ENCODE data around the gene C11orf97. TPM values are rescaled to one million over a fixed set of nuclear protein-coding genes. Genes with fewer than 3 reads are reported as not detected.
A peak's percentile ranks its signal among the peaks of the same experiment; 100 is the strongest.
"Not testable (repeated sequence)": the region's sequence is repeated elsewhere in the genome, so short reads cannot be mapped to it uniquely, and the experiment has no call there.

C11orf97 gene
- total RNA-seq, 5 donors from 2014 or later (not counting 1 experiment from before 2014, with no cell fraction given), result not detected

- Histone ChIP-seq H3K4me3 (ENCODE audit: control insufficient read depth in 1 of 2, extremely low read depth in 1 of 2, low read length in 1 of 2) (no peak overlapping the region), H3K4me1 (ENCODE audit: control insufficient read depth in 1 of 2, extremely low read depth in 1 of 2, insufficient read depth in 2 of 2, low read length in 2 of 2) (no peaks in the 10 kb centered on the region), H3K36me3 (ENCODE audit: control insufficient read depth in 2 of 2, extremely low read depth in 1 of 2, insufficient read depth in 1 of 2, low read length in 1 of 2) (no peaks in the 10 kb centered on the region), H3K9me3 (no peaks in the 10 kb centered on the region), H3K27me3 (replicated peaks in 1 of 2; ENCODE audit: control insufficient read depth in 2 of 2, extremely low read depth in 1 of 2, insufficient read depth in 2 of 2, low read length in 1 of 2) (no peaks in the 10 kb centered on the region), H3K27ac (ENCODE audit: low read length) (no peak overlapping the region)
- Mint-ChIP-seq H3K27me3 (no peaks in the 10 kb centered on the region), H3K9me3 (no peaks in the 10 kb centered on the region), H3K36me3 (no peaks in the 10 kb centered on the region), H3K4me1 (no peaks in the 10 kb centered on the region), H3K4me3 (no peak overlapping the region), H3K27ac (no peak overlapping the region)
- POLR2A ChIA-PET, result no interaction called here
- ATAC-seq (replicated peaks in 1 of 4) (no peak), DNase-seq (no peak)
- CTCF ChIA-PET, result no interaction called here
- 92% methylated on average over 2 of the region's 4 CpGs for WGBS (ENCODE audit: insufficient coverage)
Measured at GRCh38 chr11:94568717-94569116, 56.5 kb downstream of the C11orf97 start.

GRCh38 chr11:94572975-94573374 is 60.7 kb downstream of the C11orf97 start:
- H3K36me3 Mint-ChIP-seq, result not testable (repeated sequence)

GRCh38 chr11:94574193-94574961 is 62.1 kb downstream of the C11orf97 start:
- Histone ChIP-seq H3K27ac (ENCODE audit: low read length) (no peak overlapping the region), H3K9me3 (no peaks in the 10 kb centered on the region), H3K4me3 (ENCODE audit: control insufficient read depth in 1 of 2, extremely low read depth in 1 of 2, low read length in 1 of 2) (no peak overlapping the region), H3K4me1 (ENCODE audit: control insufficient read depth in 1 of 2, extremely low read depth in 1 of 2, insufficient read depth in 2 of 2, low read length in 2 of 2) (no peaks in the 10 kb centered on the region), H3K36me3 (ENCODE audit: control insufficient read depth in 2 of 2, extremely low read depth in 1 of 2, insufficient read depth in 1 of 2, low read length in 1 of 2) (no peaks in the 10 kb centered on the region), H3K27me3 (replicated peaks in 1 of 2; ENCODE audit: control insufficient read depth in 2 of 2, extremely low read depth in 1 of 2, insufficient read depth in 2 of 2, low read length in 1 of 2) (no peaks in the 10 kb centered on the region)
- ATAC-seq (replicated peaks in 1 of 4) (no peak), DNase-seq (peak in 1 of 35 experiments; percentile 5)
- Mint-ChIP-seq H3K36me3 (peaks cover 3% of the 10 kb centered on the region), H3K4me3 (no peak overlapping the region), H3K9me3 (no peaks in the 10 kb centered on the region), H3K27me3 (peaks cover 0 to 4% of the 10 kb centered on the region in 2 donors), H3K27ac (no peak overlapping the region), H3K4me1 (no peaks in the 10 kb centered on the region)
- ChIA-PET POLR2A (no interaction called here), CTCF (no interaction called here)
- WGBS (ENCODE audit: insufficient coverage), result 96% methylated on average over 5 of the region's 13 CpGs

More at GRCh38 chr11:94572975-94573374, 60.7 kb downstream of the C11orf97 start:
- H3K9me3 ChIP-seq; H3K4me3 Mint-ChIP-seq; ATAC-seq (replicated peaks in 1 of 4); H3K4me3 ChIP-seq (ENCODE audit: control insufficient read depth in 1 of 2, extremely low read depth in 1 of 2, low read length in 1 of 2); H3K9me3 Mint-ChIP-seq; H3K27ac ChIP-seq (ENCODE audit: low read length); H3K27ac Mint-ChIP-seq; POLR2A ChIA-PET; CTCF ChIA-PET; DNase-seq; H3K27me3 Mint-ChIP-seq; H3K4me1 ChIP-seq (ENCODE audit: control insufficient read depth in 1 of 2, extremely low read depth in 1 of 2, insufficient read depth in 2 of 2, low read length in 2 of 2); H3K27me3 ChIP-seq (replicated peaks in 1 of 2; ENCODE audit: control insufficient read depth in 2 of 2, extremely low read depth in 1 of 2, insufficient read depth in 2 of 2, low read length in 1 of 2); H3K36me3 ChIP-seq (ENCODE audit: control insufficient read depth in 2 of 2, extremely low read depth in 1 of 2, insufficient read depth in 1 of 2, low read length in 1 of 2); H3K4me1 Mint-ChIP-seq: not testable (repeated sequence)
- no CpG with 5 or more reads among the region's 2 CpGs for WGBS (ENCODE audit: insufficient coverage)

DNA sequence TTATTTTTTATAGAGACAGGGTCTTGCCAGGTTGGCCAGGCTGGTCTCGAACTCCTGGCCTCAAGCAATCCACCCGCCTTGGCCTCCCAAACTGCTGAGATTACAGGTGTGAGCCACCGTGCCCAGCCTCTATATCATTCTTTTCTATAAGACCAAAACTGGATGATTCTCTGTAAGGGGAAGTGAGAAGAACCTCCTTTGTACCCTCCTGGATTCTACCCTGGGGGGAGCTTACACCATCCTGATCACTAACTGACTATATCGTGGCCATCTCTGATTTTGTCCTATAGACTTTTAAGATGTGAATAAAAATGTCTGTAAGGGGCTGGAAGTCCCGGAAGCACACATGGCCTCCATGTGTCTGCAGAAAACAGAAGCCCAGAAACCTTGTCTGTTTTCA is 64.0 kb downstream of the C11orf97 start:
- no peak overlapping the region for H3K27ac Mint-ChIP-seq
- peaks cover 3% of the 10 kb centered on the region for H3K36me3 Mint-ChIP-seq
- peaks cover 0 to 4% of the 10 kb centered on the region in 2 donors for H3K27me3 Mint-ChIP-seq
- ATAC-seq (replicated peaks in 1 of 4) (no peak), DNase-seq (no peak)
- CTCF ChIA-PET, result no interaction called here
- H3K36me3 ChIP-seq (ENCODE audit: control insufficient read depth in 2 of 2, extremely low read depth in 1 of 2, insufficient read depth in 1 of 2, low read length in 1 of 2), result no peaks in the 10 kb centered on the region
- no peaks in the 10 kb centered on the region for H3K9me3 ChIP-seq
- POLR2A ChIA-PET, result no interaction called here
- no peaks in the 10 kb centered on the region for H3K27me3 ChIP-seq (replicated peaks in 1 of 2; ENCODE audit: control insufficient read depth in 2 of 2, extremely low read depth in 1 of 2, insufficient read depth in 2 of 2, low read length in 1 of 2)
- no peaks in the 10 kb centered on the region for H3K4me1 Mint-ChIP-seq
- no peaks in the 10 kb centered on the region for H3K9me3 Mint-ChIP-seq
- no peak overlapping the region for H3K27ac ChIP-seq (ENCODE audit: low read length)
- H3K4me3 Mint-ChIP-seq, result no peak overlapping the region
- no peak overlapping the region for H3K4me3 ChIP-seq (ENCODE audit: control insufficient read depth in 1 of 2, extremely low read depth in 1 of 2, low read length in 1 of 2)
- WGBS (ENCODE audit: insufficient coverage), result no CpG with 5 or more reads among the region's 5 CpGs
- no peaks in the 10 kb centered on the region for H3K4me1 ChIP-seq (ENCODE audit: control insufficient read depth in 1 of 2, extremely low read depth in 1 of 2, insufficient read depth in 2 of 2, low read length in 2 of 2)

DNA sequence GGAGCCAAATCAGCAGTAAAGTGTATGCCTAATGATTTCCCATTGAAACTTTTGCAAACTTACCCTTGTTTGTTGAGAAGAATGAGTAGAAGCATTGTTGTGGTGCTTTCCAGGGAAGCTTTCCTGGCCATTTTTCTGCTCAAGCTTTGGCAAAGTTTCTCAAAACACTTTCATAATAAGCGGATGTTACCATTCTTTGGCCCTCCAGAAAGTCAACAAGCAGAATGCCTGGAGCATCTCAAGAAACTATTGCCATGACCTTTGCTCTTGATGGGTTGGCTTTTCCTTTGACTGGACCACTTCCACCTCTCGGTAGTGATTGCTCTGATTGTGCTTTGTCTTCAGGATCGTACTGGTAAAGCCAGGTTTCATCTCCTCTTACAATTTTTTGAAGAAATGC is 65.6 kb downstream of the C11orf97 start:
- Mint-ChIP-seq H3K4me1 (no peaks in the 10 kb centered on the region), H3K27me3 (peaks cover 0 to 4% of the 10 kb centered on the region in 2 donors), H3K9me3 (no peaks in the 10 kb centered on the region), H3K27ac (no peak overlapping the region), H3K4me3 (no peak overlapping the region), H3K36me3 (peaks cover 3% of the 10 kb centered on the region)
- ATAC-seq (replicated peaks in 1 of 4) (no peak), DNase-seq (no peak)
- no peak overlapping the region for H3K4me3 ChIP-seq (ENCODE audit: control insufficient read depth in 1 of 2, extremely low read depth in 1 of 2, low read length in 1 of 2)
- H3K27ac ChIP-seq (ENCODE audit: low read length), result no peak overlapping the region
- ChIA-PET CTCF (no interaction called here), POLR2A (no interaction called here)
- no peaks in the 10 kb centered on the region for H3K9me3 ChIP-seq
- no peaks in the 10 kb centered on the region for H3K27me3 ChIP-seq (replicated peaks in 1 of 2; ENCODE audit: control insufficient read depth in 2 of 2, extremely low read depth in 1 of 2, insufficient read depth in 2 of 2, low read length in 1 of 2)
- no peaks in the 10 kb centered on the region for H3K36me3 ChIP-seq (ENCODE audit: control insufficient read depth in 2 of 2, extremely low read depth in 1 of 2, insufficient read depth in 1 of 2, low read length in 1 of 2)
- 80% methylated on average over 1 of the region's 3 CpGs for WGBS (ENCODE audit: insufficient coverage)
- H3K4me1 ChIP-seq (ENCODE audit: control insufficient read depth in 1 of 2, extremely low read depth in 1 of 2, insufficient read depth in 2 of 2, low read length in 2 of 2), result no peaks in the 10 kb centered on the region

Other genes starting within 250 kb of the C11orf97 start
- gene IZUMO1R, start 207.9 kb upstream of the C11orf97 start, total RNA-seq, result not detected
- under 1 TPM in 4 of 5 donors, not detected in 1; 0.06 to 0.16 (median 0.12) TPM for gene GPR83, start 111.0 kb upstream of the C11orf97 start, total RNA-seq
- 10 to 100 TPM; 22.1 to 34.0 (median 27.4) TPM for gene MRE11, start 18.6 kb upstream of the C11orf97 start, total RNA-seq
- 10 to 100 TPM; 36.9 to 43.4 (median 39.7) TPM for gene ANKRD49, start 18.5 kb upstream of the C11orf97 start, total RNA-seq
- 1 to 10 TPM; 3.4 to 7.0 (median 6.4) TPM for gene FUT4, start 31.5 kb downstream of the C11orf97 start, total RNA-seq
- 1 to 10 TPM in 4 of 5 donors, under 1 TPM in 1; 0.82 to 2.7 (median 2.0) TPM for gene PIWIL4, start 54.9 kb downstream of the C11orf97 start, total RNA-seq

Measured in T-cell (primary cell).